ENCODE data around the gene TMEM154.

The TMEM154 gene

GRCh38 chr4:152613351-152613750 lies 66.4 kb downstream of the TMEM154 start:
- Histone ChIP-seq H3K4me3 (no peak overlapping the region), H3K27ac (no peak overlapping the region), H3K9me3 (no peaks in the 10 kb centered on the region), H3K27me3 (peaks cover 0 to 4% of the 10 kb centered on the region in 2 donors), H3K4me1 (no peaks in the 10 kb centered on the region), H3K36me3 (no peaks in the 10 kb centered on the region)
- intact Hi-C loops (cut with DNase I; ENCODE audit: low total_unique reads): no loop called here
- TF ChIP-seq CTCF (IDR thresholded peaks at IDR 0.05): no peak
- no peak for DNase-seq

- H3K4me1 ChIP-seq: no peaks in the 10 kb centered on the region
- H3K27ac ChIP-seq: no peak overlapping the region
- H3K27me3 ChIP-seq: no peaks in the 10 kb centered on the region
- H3K36me3 ChIP-seq: no peaks in the 10 kb centered on the region
- no peak for DNase-seq
- H3K4me3 ChIP-seq: no peak overlapping the region
- TF ChIP-seq CTCF (IDR thresholded peaks at IDR 0.05): no peak
- no peaks in the 10 kb centered on the region for H3K9me3 ChIP-seq
- intact Hi-C loops (cut with DNase I; ENCODE audit: low total_unique reads): no loop called here
Observed at GRCh38 chr4:152610131-152610530, 69.7 kb downstream of the TMEM154 start.

GRCh38 chr4:152609481-152609880 lies 70.3 kb downstream of the TMEM154 start:
- DNase-seq: no peak

GRCh38 chr4:152607178-152607577 lies 72.6 kb downstream of the TMEM154 start:
- Histone ChIP-seq H3K4me1 (no peaks in the 10 kb centered on the region), H3K27ac (no peak overlapping the region), H3K27me3 (no peaks in the 10 kb centered on the region), H3K4me3 (no peak overlapping the region), H3K36me3 (no peaks in the 10 kb centered on the region), H3K9me3 (no peaks in the 10 kb centered on the region)
- intact Hi-C loops (cut with DNase I; ENCODE audit: low total_unique reads): no loop called here
- no peak for TF ChIP-seq CTCF (IDR thresholded peaks at IDR 0.05)
- DNase-seq: no peak

More at GRCh38 chr4:152609481-152609880, 70.3 kb downstream of the TMEM154 start:
- Histone ChIP-seq H3K9me3 (no peaks in the 10 kb centered on the region), H3K27ac (no peak overlapping the region), H3K4me3 (no peak overlapping the region), H3K36me3 (no peaks in the 10 kb centered on the region), H3K27me3 (no peaks in the 10 kb centered on the region), H3K4me1 (no peaks in the 10 kb centered on the region)
- TF ChIP-seq CTCF (IDR thresholded peaks at IDR 0.05): no peak
- intact Hi-C loops (cut with DNase I; ENCODE audit: low total_unique reads): no loop called here

GRCh38 chr4:152606753-152607152 lies 73.0 kb downstream of the TMEM154 start:
- no peaks in the 10 kb centered on the region for H3K4me1 ChIP-seq
- no peaks in the 10 kb centered on the region for H3K36me3 ChIP-seq
- no peak overlapping the region for H3K4me3 ChIP-seq
- no peaks in the 10 kb centered on the region for H3K9me3 ChIP-seq
- DNase-seq: no peak
- no peak for TF ChIP-seq CTCF (IDR thresholded peaks at IDR 0.05)
- no peaks in the 10 kb centered on the region for H3K27me3 ChIP-seq
- intact Hi-C loops (cut with DNase I; ENCODE audit: low total_unique reads): no loop called here
- no peak overlapping the region for H3K27ac ChIP-seq

Measured in tibial artery (tissue), 4 donors.